NCI-H1105 treated with DMSO at 0.1 percent for 48 hours (cell line): ENCODE measurements around the gene DEPDC5.

Source experiments
- DNase-seq: peaks from one replicate; lab custom pipeline; 2025; lab: John Stamatoyannopoulos, UW

The DEPDC5 gene

GRCh38 chr22:31951194-31952093 lies 197.6 kb downstream of the DEPDC5 start:
- DNase-seq = no peak

- no peak for DNase-seq
Observed at GRCh38 chr22:31952094-31952401, 198.2 kb downstream of the DEPDC5 start.

GRCh38 chr22:31952472-31952871 lies 198.7 kb downstream of the DEPDC5 start:
- DNase-seq = no peak

DNA sequence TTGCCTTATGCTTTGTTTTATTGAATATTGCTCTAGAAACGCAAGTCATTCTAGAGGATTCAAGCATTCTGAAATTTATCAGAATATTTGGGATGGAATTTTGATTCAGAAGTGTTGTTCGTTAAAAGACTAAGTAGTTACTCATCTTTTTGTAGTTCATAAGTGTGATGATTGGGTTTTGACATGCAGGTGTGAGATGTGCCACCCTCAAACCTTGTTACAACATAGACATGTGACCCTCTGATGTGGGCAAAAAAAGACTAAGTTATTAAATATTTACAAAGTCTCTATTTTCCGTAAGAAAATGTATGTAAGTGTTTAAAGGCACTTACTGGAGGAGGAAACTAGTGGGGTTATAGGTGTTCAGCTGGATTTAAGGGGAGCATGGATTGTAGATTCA lies 199.4 kb downstream of the DEPDC5 start:
- no peak for DNase-seq

GRCh38 chr22:31954535-31955523 lies 201.0 kb downstream of the DEPDC5 start:
- DNase-seq = no peak

- no peak for DNase-seq
Observed at GRCh38 chr22:31956360-31956759, 202.5 kb downstream of the DEPDC5 start.
